Type B pancreatic cell (in vitro differentiated cells): ENCODE measurements around the gene AK2. TPM values are rescaled to one million over a fixed set of nuclear protein-coding genes. Genes with fewer than 3 reads are reported as not detected.
A peak's percentile ranks its signal among the peaks of the same experiment; 100 is the strongest.

Experiments used
- DNase-seq: peaks from one replicate; pipeline ENCODE4 v3.0.0; 2021; ENCODE audit warnings: mixed read lengths; ENCODE audit not compliant: unreplicated experiment; ENCODE audit errors: extremely low spot score
- H3K27ac Mint-ChIP-seq: 2 replicates; pipeline ENCODE4 v1.8.0; 2021; ENCODE audit warnings: mild to moderate bottlenecking, mixed read lengths
- H3K27me3 Mint-ChIP-seq: 2 replicates; pipeline ENCODE4 v1.8.0; 2021; ENCODE audit warnings: mixed read lengths
- H3K36me3 Mint-ChIP-seq: 2 replicates; pipeline ENCODE4 v1.8.0; 2021; ENCODE audit warnings: mixed read lengths
- H3K4me1 Mint-ChIP-seq: one replicate; pipeline ENCODE4 v1.8.0; 2021; ENCODE audit warnings: mixed read lengths; ENCODE audit not compliant: unreplicated experiment
- H3K4me3 Mint-ChIP-seq: 2 replicates; pipeline ENCODE4 v1.8.0; 2021; ENCODE audit warnings: mild to moderate bottlenecking, mixed read lengths
- H3K9me3 Mint-ChIP-seq: 2 replicates; pipeline ENCODE4 v1.8.0; 2021; ENCODE audit warnings: mixed read lengths
- CTCF ChIP-seq: fragments of 200-600 bp; sonication (generic); conservative IDR thresholded peaks from 2 replicates; pipeline ENCODE4 v1.5.0; 2021; ENCODE audit warnings: antibody characterized with exemption, mild to moderate bottlenecking
- total RNA-seq: library from RNA; stranded (reverse); gene quantifications from 2 replicates; pipeline ENCODE4 v1.2.1, GENCODE V29; 2021; ENCODE audit warnings: low replicate concordance

AK2 gene
- total RNA-seq, 1 donor from 2014 or later, result 140 TPM

GRCh38 chr1:33080885-33081553, 44.3 kb upstream of the AK2 start, which contains the start of gene AZIN2:
Gene AZIN2 (plus strand): TSS chr1:33081153. CDS start chr1:33082250, 1,097 bp downstream.
- Mint-ChIP-seq H3K4me3 (peak within 1 kb of the TSS; percentile 83), H3K9me3 (no peaks in the 10 kb centered on the region), H3K27me3 (peaks cover 15% of the 10 kb centered on the region), H3K36me3 (no peaks in the 10 kb centered on the region), H3K4me1 (peaks cover 10% of the 10 kb centered on the region), H3K27ac (peak within 1 kb of the TSS; percentile 14)
- TF ChIP-seq CTCF, result peak; percentile 35
- DNase-seq, result peak; percentile 99

- Mint-ChIP-seq H3K4me1 (peaks cover 10% of the 10 kb centered on the region), H3K27me3 (peaks cover 15% of the 10 kb centered on the region), H3K36me3 (no peaks in the 10 kb centered on the region), H3K4me3 (peak overlapping the region; percentile 83), H3K27ac (peak overlapping the region; percentile 14), H3K9me3 (no peaks in the 10 kb centered on the region)
- no peak for DNase-seq
- TF ChIP-seq CTCF, result no peak
Measured at GRCh38 chr1:33080373-33080772, 43.7 kb upstream of the AK2 start.

- Mint-ChIP-seq H3K27me3 (peaks cover 9% of the 10 kb centered on the region), H3K27ac (no peak overlapping the region), H3K4me3 (no peak overlapping the region), H3K4me1 (peaks cover 10% of the 10 kb centered on the region), H3K9me3 (no peaks in the 10 kb centered on the region), H3K36me3 (no peaks in the 10 kb centered on the region)
- no peak for DNase-seq
- TF ChIP-seq CTCF, result no peak
Measured at GRCh38 chr1:33078030-33078591, 41.4 kb upstream of the AK2 start.

GRCh38 chr1:33074193-33074945, 37.7 kb upstream of the AK2 start:
- Mint-ChIP-seq H3K4me3 (no peak overlapping the region), H3K4me1 (no peaks in the 10 kb centered on the region), H3K9me3 (no peaks in the 10 kb centered on the region), H3K27me3 (peaks cover 10% of the 10 kb centered on the region), H3K36me3 (no peaks in the 10 kb centered on the region), H3K27ac (no peak overlapping the region)
- DNase-seq, result no peak
- TF ChIP-seq CTCF, result no peak

GRCh38 chr1:33072707-33073106, 36.0 kb upstream of the AK2 start:
- Mint-ChIP-seq H3K4me1 (no peaks in the 10 kb centered on the region), H3K9me3 (no peaks in the 10 kb centered on the region), H3K36me3 (no peaks in the 10 kb centered on the region), H3K4me3 (no peak overlapping the region), H3K27ac (no peak overlapping the region), H3K27me3 (peaks cover 14% of the 10 kb centered on the region)
- no peak for TF ChIP-seq CTCF
- DNase-seq, result no peak
